A549 (cell line): ENCODE results near the gene IKZF3.

Experiments used
- CTCF ChIP-seq: fragments of >200 bp; sonication (Bioruptor Twin); formaldehyde crosslinking; IDR thresholded peaks from 3 replicates; pipeline ENCODE4 v1.5.1; 2016
- EHMT2 ChIP-seq: fragments of 200-600 bp; sonication (generic); IDR thresholded peaks from 2 replicates; pipeline ENCODE4 v1.6.1; 2016; ENCODE audit warnings: antibody characterized with exemption, low read depth, mild to moderate bottlenecking, moderate library complexity
- NR3C1 ChIP-seq: fragments of >200 bp; sonication (Bioruptor Twin); formaldehyde crosslinking; IDR thresholded peaks from 3 replicates; pipeline ENCODE4 v1.6.1; 2017
- POLR2A ChIP-seq: IDR thresholded peaks from 2 replicates; pipeline ENCODE4 v1.6.1; 2012; ENCODE audit warnings: mild to moderate bottlenecking, low read length
- RAD21 ChIP-seq, 2 experiments: fragments of >200 bp in 1 of 2; sonication (Bioruptor Twin) in 1 of 2; formaldehyde crosslinking in 1 of 2; IDR thresholded peaks in 1 of 2; conservative IDR thresholded peaks in 1 of 2; 2 replicates in 1 of 2; 3 replicates in 1 of 2; pipeline ENCODE4 v1.6.1; 2012 to 2018; ENCODE audit warnings: inconsistent platforms in 1 of 2
- RARB ChIP-seq: fragments of 250-450 bp; sonication (Bioruptor Pico); IDR thresholded peaks from 2 replicates; pipeline ENCODE4 v1.8.0; 2021; ENCODE audit warnings: mild to moderate bottlenecking, moderate library complexity
- SMC3 ChIP-seq: fragments of >200 bp; sonication (Bioruptor Twin); formaldehyde crosslinking; IDR thresholded peaks from 3 replicates; pipeline ENCODE4 v1.6.1; 2018; ENCODE audit warnings: inconsistent platforms

GRCh38 chr17:39899215-39899614, 35.1 kb upstream of the IKZF3 start:
- TF ChIP-seq POLR2A (no peak), CTCF (no peak), RARB (CRISPR knock-in tag) (no peak), NR3C1 (no peak), RAD21 (conservative IDR thresholded peaks at IDR 0.05 in 1 of 2, IDR thresholded peaks at IDR 0.05 in 1 of 2) (no peak), EHMT2 (no peak), SMC3 (no peak)
